ENCODE measurements around the gene SLC4A5.

GRCh38 chr2:74216642-74217041 lies 126.6 kb downstream of the SLC4A5 start:
- TF ChIP-seq SP1 (IDR thresholded peaks at IDR 0.05), result no peak
- TF ChIP-seq TARDBP (IDR thresholded peaks at IDR 0.05), result no peak
- TF ChIP-seq BHLHE40 (IDR thresholded peaks at IDR 0.05; ENCODE audit: borderline replicate concordance), result no peak
- TF ChIP-seq FOXK2 (IDR thresholded peaks at IDR 0.05), result no peak
- TF ChIP-seq, protein P1, sequence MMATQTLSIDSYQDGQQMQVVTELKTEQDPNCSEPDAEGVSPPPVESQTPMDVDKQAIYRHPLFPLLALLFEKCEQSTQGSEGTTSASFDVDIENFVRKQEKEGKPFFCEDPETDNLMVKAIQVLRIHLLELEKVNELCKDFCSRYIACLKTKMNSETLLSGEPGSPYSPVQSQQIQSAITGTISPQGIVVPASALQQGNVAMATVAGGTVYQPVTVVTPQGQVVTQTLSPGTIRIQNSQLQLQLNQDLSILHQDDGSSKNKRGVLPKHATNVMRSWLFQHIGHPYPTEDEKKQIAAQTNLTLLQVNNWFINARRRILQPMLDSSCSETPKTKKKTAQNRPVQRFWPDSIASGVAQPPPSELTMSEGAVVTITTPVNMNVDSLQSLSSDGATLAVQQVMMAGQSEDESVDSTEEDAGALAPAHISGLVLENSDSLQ (IDR thresholded peaks at IDR 0.05), result no peak
- TF ChIP-seq ZNF384 (IDR thresholded peaks at IDR 0.05), result no peak
- TF ChIP-seq L3MBTL2 (conservative IDR thresholded peaks at IDR 0.05), result no peak
- no peak for TF ChIP-seq ARNT (IDR thresholded peaks at IDR 0.05)
- no peak for TF ChIP-seq NFRKB (IDR thresholded peaks at IDR 0.05)
